Retinal pigment epithelial cell (primary cell): ENCODE measurements around the gene NECTIN1.

Source experiments
- DNase-seq: peaks from one replicate; pipeline ENCODE4 v3.0.0-alpha.2; 2010; ENCODE audit warnings: low read depth
- H3K4me3 ChIP-seq: 2 replicates; pipeline ENCODE4 v1.5.1; 2011; ENCODE audit warnings: mild to moderate bottlenecking, low read length, control low read depth, moderate library complexity
- TF ChIP-seq, protein P1 (sequence below): conservative IDR thresholded peaks from 2 replicates; pipeline ENCODE4 v1.5.1; 2011; ENCODE audit warnings: low read depth, low read length, control low read depth, inconsistent platforms

NECTIN1 gene

DNA sequence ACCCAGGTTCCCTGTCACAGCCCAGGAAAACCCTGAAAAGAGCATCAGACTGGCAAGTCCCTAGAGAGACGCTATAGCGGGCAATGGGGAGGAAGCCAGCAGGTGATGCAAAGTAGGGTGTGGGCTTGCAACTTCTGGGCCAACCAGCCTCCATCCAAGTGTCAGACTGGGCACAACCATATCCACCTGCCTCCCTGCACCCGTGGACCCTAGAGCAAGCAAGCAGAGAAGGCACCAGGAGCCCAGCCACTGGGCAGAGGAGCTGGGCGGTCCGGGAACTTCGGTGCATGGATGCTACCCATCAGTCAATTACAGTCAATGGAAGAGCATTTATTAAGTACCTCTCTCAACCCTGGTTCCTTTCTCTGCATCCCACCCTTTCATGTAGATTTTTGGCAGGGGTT is 2.8 kb downstream of the NECTIN1 start:
- no peak for DNase-seq
- TF ChIP-seq, protein P1, sequence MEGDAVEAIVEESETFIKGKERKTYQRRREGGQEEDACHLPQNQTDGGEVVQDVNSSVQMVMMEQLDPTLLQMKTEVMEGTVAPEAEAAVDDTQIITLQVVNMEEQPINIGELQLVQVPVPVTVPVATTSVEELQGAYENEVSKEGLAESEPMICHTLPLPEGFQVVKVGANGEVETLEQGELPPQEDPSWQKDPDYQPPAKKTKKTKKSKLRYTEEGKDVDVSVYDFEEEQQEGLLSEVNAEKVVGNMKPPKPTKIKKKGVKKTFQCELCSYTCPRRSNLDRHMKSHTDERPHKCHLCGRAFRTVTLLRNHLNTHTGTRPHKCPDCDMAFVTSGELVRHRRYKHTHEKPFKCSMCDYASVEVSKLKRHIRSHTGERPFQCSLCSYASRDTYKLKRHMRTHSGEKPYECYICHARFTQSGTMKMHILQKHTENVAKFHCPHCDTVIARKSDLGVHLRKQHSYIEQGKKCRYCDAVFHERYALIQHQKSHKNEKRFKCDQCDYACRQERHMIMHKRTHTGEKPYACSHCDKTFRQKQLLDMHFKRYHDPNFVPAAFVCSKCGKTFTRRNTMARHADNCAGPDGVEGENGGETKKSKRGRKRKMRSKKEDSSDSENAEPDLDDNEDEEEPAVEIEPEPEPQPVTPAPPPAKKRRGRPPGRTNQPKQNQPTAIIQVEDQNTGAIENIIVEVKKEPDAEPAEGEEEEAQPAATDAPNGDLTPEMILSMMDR: no peak
- H3K4me3 ChIP-seq: no peak overlapping the region

DNA sequence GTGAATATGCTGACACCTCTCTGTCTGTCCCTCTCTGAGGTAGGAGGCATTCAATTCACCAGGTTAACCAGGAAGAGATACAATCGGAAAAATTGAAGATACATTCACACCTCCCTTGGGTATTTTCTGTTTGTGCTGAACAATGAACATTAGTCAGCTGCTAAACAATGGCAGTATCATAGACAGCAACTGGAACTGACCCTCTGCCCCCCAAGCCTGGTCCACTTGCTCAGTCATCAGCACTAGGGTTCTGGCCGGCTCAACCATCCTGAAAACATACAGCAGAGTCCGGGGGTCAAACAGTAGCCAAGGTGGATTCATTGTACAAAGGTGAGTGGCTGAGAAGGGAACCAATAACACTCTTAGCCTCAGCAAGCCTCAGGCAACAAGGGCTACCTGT is 4.0 kb downstream of the NECTIN1 start:
- no peak overlapping the region for H3K4me3 ChIP-seq
- no peak for DNase-seq
- TF ChIP-seq, protein P1: no peak

DNA sequence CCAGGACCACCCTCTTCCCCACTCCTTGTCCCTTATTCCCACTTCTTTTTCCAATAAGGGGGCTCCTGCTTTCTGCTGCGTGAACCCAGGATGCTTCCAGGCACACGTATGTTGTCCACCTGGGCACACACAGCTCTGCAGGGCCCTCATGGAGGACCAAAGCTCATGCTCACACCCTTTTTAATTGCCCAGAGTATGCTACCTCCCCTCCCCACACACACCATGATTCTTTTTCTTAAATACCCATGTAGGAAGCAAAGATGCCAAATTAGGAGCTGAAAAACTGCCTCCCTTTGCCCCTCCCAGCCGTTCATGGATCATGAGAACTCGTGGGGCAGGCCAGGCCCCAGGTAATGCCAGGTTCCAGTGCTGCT is 5.1 kb downstream of the NECTIN1 start:
- DNase-seq: no peak
- H3K4me3 ChIP-seq: no peak overlapping the region
- TF ChIP-seq, protein P1: no peak

DNA sequence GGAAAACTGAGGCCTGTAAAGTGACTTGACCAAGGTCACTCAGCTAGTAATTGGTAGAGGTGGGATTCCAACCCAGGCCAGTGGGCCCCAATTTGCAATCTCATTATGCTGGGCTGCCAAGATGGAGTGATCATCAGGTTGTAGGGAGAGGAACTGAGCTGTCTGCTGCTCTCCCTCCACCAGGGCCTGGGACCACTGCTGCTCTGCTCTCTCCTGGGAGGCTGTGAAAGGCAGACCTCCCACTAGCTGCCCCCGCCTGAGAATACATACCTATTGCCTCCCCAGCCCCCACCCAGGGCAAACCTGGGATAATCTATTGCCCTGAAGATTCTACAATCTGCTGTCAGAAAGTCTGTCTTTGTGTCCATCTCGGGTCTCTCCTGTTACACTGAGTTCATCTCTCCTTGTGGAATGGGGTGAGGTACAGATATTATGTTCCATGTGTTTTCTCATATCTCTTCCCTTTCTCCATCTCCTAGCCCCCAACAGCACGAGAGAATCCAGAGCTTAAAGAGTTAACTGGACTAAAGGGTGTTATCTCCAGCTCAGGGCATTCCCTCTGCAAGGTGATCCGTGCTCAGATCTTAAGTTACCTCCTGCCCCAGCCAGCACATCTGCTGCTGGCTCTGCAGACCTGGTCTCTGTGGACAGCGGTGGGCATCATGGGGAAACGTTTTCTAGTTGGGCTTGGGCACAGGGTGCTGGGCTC is 5.6 kb downstream of the NECTIN1 start:
- TF ChIP-seq, protein P1: no peak

DNA sequence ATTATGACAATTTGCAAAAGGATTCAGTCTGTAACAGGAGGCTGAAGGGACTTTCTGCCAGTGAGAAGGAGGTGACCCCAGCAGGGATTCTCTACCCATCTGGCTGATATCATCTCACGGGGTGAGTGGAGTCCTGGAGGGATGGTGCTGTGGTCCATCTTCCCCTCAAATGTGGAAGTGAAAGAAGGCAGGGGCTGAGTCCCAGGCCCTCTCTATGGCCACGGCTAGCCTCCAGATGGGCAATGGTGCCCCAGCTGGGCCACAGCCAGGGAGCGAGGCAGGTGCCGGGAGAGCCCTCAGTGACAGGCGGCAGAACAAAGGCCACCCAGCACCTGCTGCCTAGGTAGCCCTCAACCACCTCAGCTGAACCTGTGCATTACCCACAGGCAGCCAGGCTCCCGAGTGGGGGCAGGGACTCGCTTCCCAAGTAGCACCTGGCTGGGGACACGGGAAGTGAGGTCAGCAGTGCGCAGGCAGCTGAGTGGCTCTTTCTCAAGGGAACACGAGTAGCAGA is 6.7 kb downstream of the NECTIN1 start:
- no peak for DNase-seq
- no peak overlapping the region for H3K4me3 ChIP-seq
- TF ChIP-seq, protein P1: no peak

More for the DNA sequence above, 5.6 kb downstream of the NECTIN1 start:
- DNase-seq: no peak
- no peak overlapping the region for H3K4me3 ChIP-seq

DNA sequence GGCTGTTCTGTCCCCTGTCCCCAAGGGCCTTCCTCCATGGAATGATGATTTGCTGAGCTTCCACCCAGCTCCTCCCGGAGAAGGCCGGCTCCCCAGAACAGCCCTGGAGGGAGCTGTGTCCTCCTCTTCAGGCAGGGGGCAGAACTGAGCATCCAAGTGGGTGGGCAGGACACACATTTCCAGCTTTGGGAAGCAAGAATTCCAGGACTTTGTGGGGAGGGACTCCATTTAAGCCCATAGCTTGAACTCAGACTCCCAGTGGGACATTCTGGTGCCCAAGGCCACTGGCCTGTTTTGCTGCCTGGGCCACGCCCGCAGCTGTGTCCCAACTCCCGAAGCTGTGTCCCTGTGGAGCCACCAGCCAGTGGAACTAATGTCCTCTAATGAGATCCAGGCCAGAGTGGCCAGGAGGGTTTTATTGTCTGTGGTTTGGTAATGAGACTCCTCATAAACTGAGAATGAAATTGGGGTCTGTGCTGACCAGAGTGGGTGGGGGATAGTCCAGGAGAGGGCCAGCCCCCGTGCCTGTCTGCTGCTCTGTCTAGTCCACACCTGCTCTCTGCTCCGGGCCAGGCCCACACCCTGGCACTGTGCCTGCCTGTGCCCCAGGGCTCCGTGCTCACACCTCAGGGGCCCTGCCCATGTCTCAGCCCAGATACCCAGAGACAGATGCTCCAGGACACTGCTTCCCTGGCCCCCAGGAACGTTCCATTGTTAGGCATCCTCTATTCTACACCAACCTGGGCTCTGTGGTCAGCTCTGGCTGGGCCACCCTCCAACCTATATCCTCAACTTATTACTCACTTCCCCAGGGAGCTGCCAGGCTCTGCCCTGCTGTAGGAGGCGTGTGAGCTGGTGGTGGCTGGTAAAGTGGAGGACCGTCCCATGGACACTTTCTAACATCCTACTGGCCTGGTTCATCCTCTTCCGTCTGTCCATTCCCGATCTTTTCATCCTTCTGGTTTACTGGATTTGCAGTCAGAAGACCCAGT is 7.6 kb downstream of the NECTIN1 start:
- no peak for DNase-seq
- TF ChIP-seq, protein P1: peak; percentile 71
- no peak overlapping the region for H3K4me3 ChIP-seq
